Stimulated activated naive B cell treated with anti-CD40 and anti-IgM and Interleukin-4, amounts not matched to agents 10 μg/mL and 1 μg/mL and 100 μg/mL, for 72 hours (primary cell): ENCODE measurements around the gene FAM184A.

Source experiments
- ATAC-seq, 2 donors: fragments of 150-1000 bp; cut with Tn5 transposase; replicated peaks; 2 replicates each; pipeline ENCODE4 v1.10.0; 2021; ENCODE audit warnings: moderate library complexity in 1 of 2
- DNase-seq: peaks from one replicate; pipeline ENCODE4 v3.0.0; 2021
- H3K27ac Mint-ChIP-seq: one replicate; pipeline ENCODE4 v1.8.0; 2022; ENCODE audit warnings: mild to moderate bottlenecking, mixed read lengths
- H3K27me3 Mint-ChIP-seq, 2 donors: one replicate each; pipeline ENCODE4 v1.8.0; 2022; ENCODE audit warnings: mixed read lengths in 2 of 2
- H3K36me3 Mint-ChIP-seq, 2 donors: one replicate each; pipeline ENCODE4 v1.8.0; 2022; ENCODE audit warnings: mixed read lengths in 2 of 2, mild to moderate bottlenecking in 1 of 2
- H3K4me1 Mint-ChIP-seq, 2 donors: one replicate each; pipeline ENCODE4 v1.8.0; 2022; ENCODE audit warnings: mixed read lengths in 2 of 2, mild to moderate bottlenecking in 1 of 2
- H3K4me3 Mint-ChIP-seq, 2 donors: one replicate each; pipeline ENCODE4 v1.8.0; 2022; ENCODE audit warnings: mild to moderate bottlenecking in 2 of 2, mixed read lengths in 2 of 2, moderate library complexity in 1 of 2
- H3K9me3 Mint-ChIP-seq, 2 donors: one replicate each; pipeline ENCODE4 v1.8.0; 2022; ENCODE audit warnings: mixed read lengths in 2 of 2, mild to moderate bottlenecking in 1 of 2

The FAM184A gene

DNA sequence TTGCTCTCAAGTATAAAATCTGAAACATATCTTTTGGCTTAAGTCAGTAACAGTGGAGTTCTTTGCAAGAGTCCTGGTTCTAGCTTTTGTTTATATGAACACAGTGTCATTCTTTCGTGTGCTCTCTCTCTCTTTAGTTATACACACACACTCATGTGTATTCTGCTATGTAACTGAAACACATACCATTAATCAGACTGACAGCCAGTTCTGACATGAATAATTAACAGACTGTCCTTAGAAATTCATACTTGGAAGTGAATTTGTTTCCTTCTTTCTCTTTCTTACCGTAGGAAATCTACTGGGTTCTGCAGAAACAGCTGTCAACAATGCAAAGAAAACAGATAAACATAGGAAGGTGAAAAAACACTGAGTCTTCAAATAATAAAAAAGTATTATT lies 146.0 kb downstream of the FAM184A start:
- Mint-ChIP-seq H3K4me3 (no peak overlapping the region), H3K27ac (no peak overlapping the region), H3K4me1 (peaks cover 10 to 31% of the 10 kb centered on the region in 2 donors), H3K36me3 (peaks cover 20 to 29% of the 10 kb centered on the region in 2 donors), H3K9me3 (peaks cover 0 to 3% of the 10 kb centered on the region in 2 donors), H3K27me3 (no peaks in the 10 kb centered on the region)
- ATAC-seq, result no peak
- DNase-seq, result no peak

DNA sequence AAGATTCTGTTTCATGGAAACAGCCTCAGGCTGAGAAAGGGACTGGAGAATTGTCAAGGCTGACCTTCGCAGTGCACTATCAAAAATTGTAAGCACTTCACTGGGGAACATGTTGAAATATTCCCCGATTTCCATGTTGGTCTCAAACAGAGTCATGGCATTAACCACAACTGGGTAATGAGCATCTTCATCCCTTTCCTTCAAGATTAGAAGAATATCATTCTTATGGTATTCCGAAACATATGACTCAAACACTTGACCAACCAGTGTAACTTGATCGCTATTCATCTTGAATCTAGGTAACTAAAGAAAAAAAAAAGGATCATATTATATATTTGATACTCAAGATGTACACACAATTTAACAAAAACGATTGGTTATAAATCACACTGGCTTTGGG lies 147.0 kb downstream of the FAM184A start:
- Mint-ChIP-seq H3K9me3 (no peaks in the 10 kb centered on the region), H3K27me3 (no peaks in the 10 kb centered on the region), H3K27ac (no peak overlapping the region), H3K4me1 (peaks cover 7 to 22% of the 10 kb centered on the region in 2 donors), H3K36me3 (peaks cover 19 to 23% of the 10 kb centered on the region in 2 donors), H3K4me3 (no peak overlapping the region)
- no peak for DNase-seq
- no peak for ATAC-seq

DNA sequence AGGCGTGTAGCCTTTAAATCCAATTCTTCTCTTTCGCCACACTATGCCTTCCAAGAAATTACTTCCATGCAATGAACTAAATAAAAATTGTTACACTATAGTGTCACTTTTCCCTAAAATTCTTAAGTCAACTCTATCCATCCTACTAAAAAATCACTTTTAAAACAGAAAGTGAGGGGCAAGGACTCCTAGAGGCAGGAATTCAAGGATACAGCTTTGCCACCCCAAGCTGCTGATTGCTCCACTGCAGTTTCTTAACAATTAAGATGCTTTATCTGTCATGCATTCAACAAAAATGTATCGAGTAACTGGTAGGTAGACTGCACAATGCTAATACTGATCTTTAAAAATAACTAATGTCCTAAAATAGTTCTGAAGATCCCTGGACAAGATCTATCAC lies 147.8 kb downstream of the FAM184A start:
- peaks cover 3 to 15% of the 10 kb centered on the region in 2 donors for H3K4me1 Mint-ChIP-seq
- H3K27me3 Mint-ChIP-seq, result no peaks in the 10 kb centered on the region

DNA sequence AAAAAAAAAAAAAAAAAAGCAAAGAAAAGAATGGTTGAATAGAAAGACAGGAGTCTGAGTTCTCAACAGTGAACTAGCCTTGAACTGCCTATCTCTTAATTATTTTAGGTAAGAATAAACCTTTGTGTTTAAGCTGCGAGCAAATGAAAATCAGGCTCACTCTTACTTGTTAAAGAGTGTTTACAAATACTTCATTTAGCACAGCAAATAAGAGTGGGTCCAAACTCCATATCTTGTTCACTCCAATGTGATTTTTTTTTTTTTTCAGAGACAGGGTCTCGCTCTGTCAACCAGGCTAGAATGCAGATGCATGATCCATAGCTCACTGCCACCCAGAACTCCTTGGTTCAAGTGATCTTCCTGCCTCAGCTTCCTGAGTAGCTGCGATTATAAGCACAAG lies 155.4 kb downstream of the FAM184A start:
- no peak for ATAC-seq
- no peak for DNase-seq
- Mint-ChIP-seq H3K4me1 (no peaks in the 10 kb centered on the region), H3K36me3 (peaks cover 38 to 53% of the 10 kb centered on the region in 2 donors), H3K9me3 (no peaks in the 10 kb centered on the region), H3K4me3 (no peak overlapping the region), H3K27ac (no peak overlapping the region), H3K27me3 (no peaks in the 10 kb centered on the region)

More for the DNA sequence above, 147.8 kb downstream of the FAM184A start:
- no peaks in the 10 kb centered on the region for H3K9me3 Mint-ChIP-seq
- ATAC-seq, result no peak
- H3K36me3 Mint-ChIP-seq, result peaks cover 21 to 23% of the 10 kb centered on the region in 2 donors
- H3K27ac Mint-ChIP-seq, result no peak overlapping the region
- H3K4me3 Mint-ChIP-seq, result no peak overlapping the region
- DNase-seq, result no peak

DNA sequence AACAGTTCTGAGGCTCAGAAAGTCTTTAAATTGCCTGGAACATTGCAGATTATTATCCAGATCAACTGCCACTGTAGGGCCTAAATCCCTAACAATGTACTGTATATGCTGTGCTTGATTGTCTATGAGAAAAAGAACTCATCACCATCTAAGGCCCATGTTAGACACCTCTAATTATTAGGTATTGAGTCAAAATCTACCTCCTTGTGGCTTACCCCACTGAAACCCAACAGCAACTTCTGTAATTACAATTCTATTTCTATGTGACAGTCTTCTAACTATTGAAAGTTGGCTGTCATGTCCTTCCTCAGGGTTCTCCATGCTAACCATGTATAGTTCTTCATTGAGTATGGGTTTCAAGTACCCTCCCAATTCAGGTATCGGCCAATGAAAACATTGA lies 157.4 kb downstream of the FAM184A start:
- Mint-ChIP-seq H3K27me3 (no peaks in the 10 kb centered on the region), H3K27ac (no peak overlapping the region), H3K9me3 (no peaks in the 10 kb centered on the region), H3K4me1 (no peaks in the 10 kb centered on the region), H3K36me3 (peaks cover 34 to 59% of the 10 kb centered on the region in 2 donors), H3K4me3 (no peak overlapping the region)
- DNase-seq, result no peak
- ATAC-seq, result no peak

DNA sequence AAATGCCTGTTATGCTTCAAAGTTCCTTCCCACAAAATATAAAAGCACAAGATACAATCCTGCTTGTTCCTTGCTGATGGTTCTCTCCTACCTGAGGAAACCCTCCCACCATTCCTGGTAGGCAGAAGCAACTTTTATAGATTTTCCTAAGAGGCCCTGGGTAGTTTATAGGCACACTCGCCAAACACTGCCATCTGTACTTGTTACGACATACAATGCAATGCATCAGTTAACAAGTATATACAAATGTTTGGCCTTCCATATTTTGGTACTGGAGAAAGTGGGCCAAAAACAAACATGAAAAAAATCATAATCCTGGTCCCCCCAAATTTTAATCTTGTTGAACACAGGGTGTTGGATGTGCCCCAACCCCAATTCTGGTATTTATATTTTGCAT lies 160.1 kb downstream of the FAM184A start:
- DNase-seq, result no peak
- no peaks in the 10 kb centered on the region for H3K4me1 Mint-ChIP-seq
- no peak for ATAC-seq
- no peaks in the 10 kb centered on the region for H3K9me3 Mint-ChIP-seq
- H3K4me3 Mint-ChIP-seq, result no peak overlapping the region
- no peaks in the 10 kb centered on the region for H3K27me3 Mint-ChIP-seq
- no peak overlapping the region for H3K27ac Mint-ChIP-seq
- peaks cover 39 to 57% of the 10 kb centered on the region in 2 donors for H3K36me3 Mint-ChIP-seq

DNA sequence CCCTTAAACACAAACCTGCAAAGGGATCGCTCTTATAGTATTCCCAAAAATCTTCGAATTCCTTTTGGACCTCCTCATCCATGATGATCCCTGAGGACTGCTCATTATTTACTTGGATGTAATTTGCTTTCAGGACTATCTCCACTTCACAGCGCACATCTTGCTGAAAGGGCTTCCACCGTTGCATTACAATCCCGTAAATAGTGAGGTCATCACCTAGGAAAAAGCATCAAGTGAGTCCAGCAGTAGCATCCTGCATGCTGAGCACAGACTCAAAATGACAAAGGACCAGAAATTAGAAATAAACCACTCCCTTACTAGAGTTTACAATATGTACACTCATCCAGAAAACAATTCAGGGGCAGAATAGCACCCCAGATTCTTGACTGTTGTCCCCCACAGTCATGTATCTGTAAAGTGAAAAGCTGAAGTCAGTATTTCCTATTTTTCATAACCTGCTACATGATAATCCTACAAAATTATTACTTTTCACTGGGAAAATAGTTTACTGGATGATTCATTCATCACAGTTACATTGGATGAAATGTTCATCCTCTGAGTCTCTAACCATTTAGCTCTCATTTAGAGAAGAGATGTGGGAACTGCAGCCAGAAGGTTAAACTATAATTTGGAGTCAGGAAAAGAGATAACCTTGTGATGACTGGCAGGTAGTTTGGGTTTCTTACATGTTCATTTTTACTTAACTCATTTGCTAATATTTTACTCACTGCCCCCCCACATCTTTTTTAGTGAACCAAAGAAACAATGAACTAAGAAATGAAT lies 160.7 kb downstream of the FAM184A start:
- no peak overlapping the region for H3K4me3 Mint-ChIP-seq
- ATAC-seq (no peak), DNase-seq (no peak)
- H3K27me3 Mint-ChIP-seq, result no peaks in the 10 kb centered on the region
- H3K27ac Mint-ChIP-seq, result no peak overlapping the region
- no peaks in the 10 kb centered on the region for H3K9me3 Mint-ChIP-seq
- H3K36me3 Mint-ChIP-seq, result peaks cover 37 to 62% of the 10 kb centered on the region in 2 donors
- H3K4me1 Mint-ChIP-seq, result no peaks in the 10 kb centered on the region

DNA sequence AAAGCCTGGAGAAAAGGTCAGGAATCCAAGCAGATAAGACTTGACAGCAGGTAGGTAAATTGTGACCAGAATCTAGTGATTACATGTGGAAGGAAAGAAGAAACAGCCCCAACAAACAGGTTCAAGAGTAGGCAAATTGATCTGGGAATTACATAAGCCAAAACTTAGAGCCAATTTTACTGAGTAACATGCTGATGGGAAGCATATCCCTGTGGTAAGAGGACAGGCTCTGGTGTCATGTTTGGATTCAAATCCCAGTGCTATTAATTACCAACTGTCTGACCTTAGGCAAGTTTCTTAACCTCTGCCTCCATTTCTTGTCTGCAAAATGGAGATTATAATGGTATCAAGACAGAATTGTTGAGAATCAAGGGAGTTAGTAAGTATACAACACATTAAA lies 163.9 kb downstream of the FAM184A start:
- H3K9me3 Mint-ChIP-seq, result no peaks in the 10 kb centered on the region
- no peak overlapping the region for H3K27ac Mint-ChIP-seq
- no peak overlapping the region for H3K4me3 Mint-ChIP-seq
- no peak for ATAC-seq
- DNase-seq, result no peak
- H3K27me3 Mint-ChIP-seq, result no peaks in the 10 kb centered on the region
- H3K36me3 Mint-ChIP-seq, result peaks cover 26 to 52% of the 10 kb centered on the region in 2 donors
- no peaks in the 10 kb centered on the region for H3K4me1 Mint-ChIP-seq

DNA sequence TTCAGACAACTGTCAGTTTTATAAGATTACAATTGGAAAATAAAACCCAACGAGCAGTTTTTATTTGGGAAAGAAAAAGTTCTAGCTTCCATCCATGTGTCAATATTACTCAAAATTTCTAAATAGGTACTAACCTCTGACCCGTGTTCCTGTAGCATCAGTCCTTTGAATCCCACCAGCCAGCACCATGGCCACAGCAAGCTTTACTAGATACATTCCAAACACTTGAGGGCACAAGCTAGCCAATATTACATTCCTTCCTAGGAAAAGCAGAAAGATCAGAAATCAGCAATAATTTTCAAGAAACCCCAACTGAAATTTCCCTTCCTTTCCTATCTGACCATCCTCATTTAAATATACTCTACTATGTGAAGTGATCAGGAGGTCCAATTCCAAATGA lies 165.3 kb downstream of the FAM184A start:
- DNase-seq, result no peak
- Mint-ChIP-seq H3K4me3 (no peak overlapping the region), H3K9me3 (no peaks in the 10 kb centered on the region), H3K36me3 (peaks cover 26 to 49% of the 10 kb centered on the region in 2 donors), H3K27ac (no peak overlapping the region), H3K4me1 (no peaks in the 10 kb centered on the region), H3K27me3 (no peaks in the 10 kb centered on the region)
- no peak for ATAC-seq

DNA sequence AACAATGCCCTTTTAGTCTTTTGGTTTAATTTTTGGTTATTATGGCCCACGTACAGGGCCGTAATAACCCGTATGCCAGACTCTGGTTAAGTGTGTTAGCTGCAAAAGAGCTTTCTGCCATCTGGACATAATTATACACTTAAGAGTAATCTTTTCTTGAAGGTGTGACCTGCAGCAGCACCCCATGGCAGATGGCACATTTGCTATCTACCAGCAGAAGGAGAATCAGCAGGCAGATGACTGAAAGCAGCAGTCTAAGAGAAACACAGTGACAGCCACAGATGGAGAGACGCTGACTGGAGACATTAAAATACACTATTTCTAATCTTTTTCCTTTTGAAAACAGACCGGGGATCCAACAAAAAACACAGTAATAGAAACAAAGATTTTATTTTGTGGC lies 165.8 kb downstream of the FAM184A start:
- Mint-ChIP-seq H3K4me3 (no peak overlapping the region), H3K27ac (no peak overlapping the region), H3K9me3 (no peaks in the 10 kb centered on the region), H3K36me3 (peaks cover 25 to 45% of the 10 kb centered on the region in 2 donors), H3K27me3 (no peaks in the 10 kb centered on the region), H3K4me1 (no peaks in the 10 kb centered on the region)
- DNase-seq (no peak), ATAC-seq (no peak)
